Brain microvascular endothelial cell (primary cell): Measurements from ENCODE around the gene PSME1.

ENCODE experiments used
- DNase-seq: peaks from one replicate; pipeline ENCODE4 v3.0.0-alpha.2; 2020
- H3K27ac ChIP-seq: fragments of 250-450 bp; sonication (Bioruptor Pico); 2 replicates; pipeline ENCODE4 v1.5.1; 2020; ENCODE audit warnings: mild to moderate bottlenecking, moderate library complexity
- H3K27me3 ChIP-seq: fragments of 250-450 bp; sonication (Bioruptor Pico); replicated peaks from 2 replicates; pipeline ENCODE4 v1.5.1; 2020; ENCODE audit warnings: mild to moderate bottlenecking
- H3K36me3 ChIP-seq: fragments of 250-450 bp; sonication (Bioruptor Pico); replicated peaks from 2 replicates; pipeline ENCODE4 v1.5.1; 2020; ENCODE audit warnings: mild to moderate bottlenecking
- H3K4me3 ChIP-seq: 2 replicates; pipeline ENCODE4 v1.5.1; 2011; ENCODE audit warnings: low read depth, mild to moderate bottlenecking, control low read depth, low read length, moderate library complexity
- in situ Hi-C: cut with HindIII; loops from 2 replicates; pipeline ENCODE4 v1.10.0; 2017; ENCODE audit warnings: low sequenced_read_pairs, low pct_ligation_motif_present
- TF ChIP-seq, protein P1 (sequence below): IDR thresholded peaks from 2 replicates; pipeline ENCODE4 v1.5.1; 2011; ENCODE audit warnings: low read depth, mild to moderate bottlenecking, moderate library complexity, low read length, control low read depth, inconsistent platforms; ENCODE audit errors: missing control alignments

The PSME1 gene

DNA sequence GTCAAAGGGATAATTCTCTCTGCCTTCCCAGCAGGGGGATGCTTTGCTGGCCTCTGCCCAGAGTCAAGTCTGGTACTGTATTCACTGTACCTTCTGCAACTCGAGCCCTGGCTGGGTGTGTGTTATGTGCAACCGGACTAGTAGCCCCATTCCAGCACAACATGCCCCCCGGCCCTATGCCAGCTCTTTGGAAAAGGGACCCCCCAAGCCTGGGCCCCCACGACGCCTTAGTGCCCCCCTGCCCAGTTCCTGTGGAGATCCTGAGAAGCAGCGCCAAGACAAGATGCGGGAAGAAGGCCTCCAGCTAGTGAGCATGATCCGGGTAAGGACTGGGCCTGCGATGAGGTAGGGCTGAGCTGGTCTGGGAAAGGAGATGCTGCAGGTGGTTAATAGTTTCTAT, 14.6 kb downstream of the PSME1 start:
- Histone ChIP-seq H3K36me3 (peaks cover 44% of the 10 kb centered on the region), H3K4me3 (no peak overlapping the region), H3K27me3 (no peaks in the 10 kb centered on the region), H3K27ac (no peak overlapping the region)
- no peak for DNase-seq
- TF ChIP-seq, protein P1, sequence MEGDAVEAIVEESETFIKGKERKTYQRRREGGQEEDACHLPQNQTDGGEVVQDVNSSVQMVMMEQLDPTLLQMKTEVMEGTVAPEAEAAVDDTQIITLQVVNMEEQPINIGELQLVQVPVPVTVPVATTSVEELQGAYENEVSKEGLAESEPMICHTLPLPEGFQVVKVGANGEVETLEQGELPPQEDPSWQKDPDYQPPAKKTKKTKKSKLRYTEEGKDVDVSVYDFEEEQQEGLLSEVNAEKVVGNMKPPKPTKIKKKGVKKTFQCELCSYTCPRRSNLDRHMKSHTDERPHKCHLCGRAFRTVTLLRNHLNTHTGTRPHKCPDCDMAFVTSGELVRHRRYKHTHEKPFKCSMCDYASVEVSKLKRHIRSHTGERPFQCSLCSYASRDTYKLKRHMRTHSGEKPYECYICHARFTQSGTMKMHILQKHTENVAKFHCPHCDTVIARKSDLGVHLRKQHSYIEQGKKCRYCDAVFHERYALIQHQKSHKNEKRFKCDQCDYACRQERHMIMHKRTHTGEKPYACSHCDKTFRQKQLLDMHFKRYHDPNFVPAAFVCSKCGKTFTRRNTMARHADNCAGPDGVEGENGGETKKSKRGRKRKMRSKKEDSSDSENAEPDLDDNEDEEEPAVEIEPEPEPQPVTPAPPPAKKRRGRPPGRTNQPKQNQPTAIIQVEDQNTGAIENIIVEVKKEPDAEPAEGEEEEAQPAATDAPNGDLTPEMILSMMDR = no peak
- in situ Hi-C loops = no loop called here

DNA sequence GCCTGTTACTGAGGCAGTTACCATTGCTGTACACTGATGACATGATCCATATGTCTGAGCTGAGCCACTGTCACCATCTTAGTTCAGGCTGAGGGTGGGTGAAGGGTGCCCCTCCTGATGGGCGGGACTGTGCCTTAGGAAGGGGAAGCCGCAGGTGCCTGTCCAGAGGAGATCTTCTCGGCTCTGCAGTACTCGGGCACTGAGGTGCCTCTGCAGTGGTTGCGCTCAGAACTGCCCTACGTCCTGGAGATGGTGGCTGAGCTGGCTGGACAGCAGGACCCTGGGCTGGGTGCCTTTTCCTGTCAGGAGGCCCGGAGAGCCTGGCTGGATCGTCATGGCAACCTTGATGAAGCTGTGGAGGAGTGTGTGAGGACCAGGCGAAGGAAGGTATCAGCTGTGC, 15.0 kb downstream of the PSME1 start:
- in situ Hi-C loops = no loop called here
- no peak overlapping the region for H3K4me3 ChIP-seq
- H3K27me3 ChIP-seq = no peaks in the 10 kb centered on the region
- DNase-seq = no peak
- no peak overlapping the region for H3K27ac ChIP-seq
- H3K36me3 ChIP-seq = peaks cover 49% of the 10 kb centered on the region
- TF ChIP-seq, protein P1 = no peak

DNA sequence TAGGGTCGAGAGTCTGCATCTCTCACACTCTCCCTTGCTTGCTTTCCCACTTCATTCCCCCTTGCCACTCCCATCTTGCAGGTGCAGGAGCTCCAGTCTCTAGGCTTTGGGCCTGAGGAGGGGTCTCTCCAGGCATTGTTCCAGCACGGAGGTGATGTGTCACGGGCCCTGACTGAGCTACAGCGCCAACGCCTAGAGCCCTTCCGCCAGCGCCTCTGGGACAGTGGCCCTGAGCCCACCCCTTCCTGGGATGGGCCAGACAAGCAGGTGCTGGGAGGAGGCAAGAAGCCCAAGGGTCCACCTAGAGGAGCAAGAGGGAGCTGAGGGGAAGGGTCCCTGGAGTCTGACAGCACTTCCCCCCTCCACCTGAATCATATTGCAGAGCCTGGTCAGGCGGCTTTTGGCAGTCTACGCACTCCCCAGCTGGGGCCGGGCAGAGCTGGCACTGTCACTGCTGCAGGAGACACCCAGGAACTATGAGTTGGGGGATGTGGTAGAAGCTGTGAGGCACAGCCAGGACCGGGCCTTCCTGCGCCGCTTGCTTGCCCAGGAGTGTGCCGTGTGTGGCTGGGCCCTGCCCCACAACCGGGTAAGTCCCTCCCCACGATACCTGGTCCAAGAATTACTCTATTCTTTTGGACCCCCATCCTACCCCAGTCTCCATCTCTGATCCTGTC, 15.5 kb downstream of the PSME1 start:
- Histone ChIP-seq H3K27ac (no peak overlapping the region), H3K27me3 (no peaks in the 10 kb centered on the region), H3K4me3 (no peak overlapping the region), H3K36me3 (peaks cover 54% of the 10 kb centered on the region)
- in situ Hi-C loops = no loop called here
- DNase-seq = no peak
- TF ChIP-seq, protein P1 = no peak

DNA sequence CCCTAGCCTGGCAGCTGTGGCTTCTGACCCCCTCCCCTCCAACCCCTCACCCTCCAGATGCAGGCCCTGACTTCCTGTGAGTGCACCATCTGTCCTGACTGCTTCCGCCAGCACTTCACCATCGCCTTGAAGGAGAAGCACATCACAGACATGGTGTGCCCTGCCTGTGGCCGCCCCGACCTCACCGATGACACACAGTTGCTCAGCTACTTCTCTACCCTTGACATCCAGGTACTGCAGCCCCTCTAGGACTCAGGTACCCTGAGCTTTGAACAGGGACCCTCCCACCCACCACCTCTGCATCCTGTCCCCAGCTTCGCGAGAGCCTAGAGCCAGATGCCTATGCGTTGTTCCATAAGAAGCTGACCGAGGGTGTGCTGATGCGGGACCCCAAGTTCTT, 19.1 kb downstream of the PSME1 start:
- Histone ChIP-seq H3K27me3 (no peaks in the 10 kb centered on the region), H3K36me3 (peaks cover 70% of the 10 kb centered on the region), H3K27ac (no peak overlapping the region), H3K4me3 (no peak overlapping the region)
- TF ChIP-seq, protein P1 = no peak
- in situ Hi-C loops = no loop called here
- DNase-seq = no peak

DNA sequence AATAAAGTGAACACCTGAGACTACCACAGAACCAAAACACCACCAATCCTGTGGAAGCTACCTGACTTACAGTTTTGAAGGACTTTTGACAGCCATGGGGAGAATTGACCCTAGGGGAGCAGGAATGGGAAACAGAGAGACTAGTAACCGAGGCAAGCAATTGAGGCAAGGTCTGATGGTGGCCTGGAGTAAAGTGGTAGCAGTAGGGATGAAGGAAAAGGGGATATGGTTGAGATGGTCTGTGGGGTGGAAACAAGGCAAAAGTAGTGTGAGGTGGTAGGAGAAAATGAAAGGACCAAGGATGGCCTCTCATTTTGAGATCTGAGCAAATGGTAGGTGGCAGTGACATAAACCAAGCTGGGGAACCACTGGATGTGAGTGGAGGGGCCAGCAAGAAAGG, 20.8 kb downstream of the PSME1 start:
- Histone ChIP-seq H3K27me3 (no peaks in the 10 kb centered on the region), H3K27ac (no peak overlapping the region), H3K4me3 (no peak overlapping the region), H3K36me3 (peaks cover 62% of the 10 kb centered on the region)
- in situ Hi-C loops = no loop called here
- TF ChIP-seq, protein P1 = no peak
- DNase-seq = no peak

DNA sequence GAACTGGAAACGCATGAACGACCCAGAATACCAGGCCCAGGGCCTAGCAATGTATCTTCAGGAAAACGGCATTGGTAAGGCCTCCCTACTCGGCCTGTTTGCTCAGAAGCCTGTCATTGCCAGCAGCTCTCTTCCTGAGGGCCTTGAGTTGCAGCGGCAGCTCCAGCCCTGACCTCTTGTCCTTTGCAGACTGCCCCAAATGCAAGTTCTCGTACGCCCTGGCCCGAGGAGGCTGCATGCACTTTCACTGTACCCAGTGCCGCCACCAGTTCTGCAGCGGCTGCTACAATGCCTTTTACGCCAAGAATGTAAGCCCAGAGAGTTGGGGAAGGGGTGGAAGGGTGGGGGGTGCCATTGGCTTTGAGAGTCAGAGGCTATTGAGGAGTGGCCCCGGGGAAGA, 21.3 kb downstream of the PSME1 start:
- H3K4me3 ChIP-seq = no peak overlapping the region
- H3K36me3 ChIP-seq = peaks cover 58% of the 10 kb centered on the region
- H3K27ac ChIP-seq = no peak overlapping the region
- no peaks in the 10 kb centered on the region for H3K27me3 ChIP-seq
- in situ Hi-C loops = no loop called here
- TF ChIP-seq, protein P1 = no peak
- no peak for DNase-seq
